ENCODE results near the gene RCOR2. TPM values are rescaled to one million over a fixed set of nuclear protein-coding genes. Genes with fewer than 3 reads are reported as not detected.

Gene RCOR2
- total and polyA plus RNA-seq, 12 donors = 0.33 to 4.5 (median 1.2) TPM; not detected in 2

DNA sequence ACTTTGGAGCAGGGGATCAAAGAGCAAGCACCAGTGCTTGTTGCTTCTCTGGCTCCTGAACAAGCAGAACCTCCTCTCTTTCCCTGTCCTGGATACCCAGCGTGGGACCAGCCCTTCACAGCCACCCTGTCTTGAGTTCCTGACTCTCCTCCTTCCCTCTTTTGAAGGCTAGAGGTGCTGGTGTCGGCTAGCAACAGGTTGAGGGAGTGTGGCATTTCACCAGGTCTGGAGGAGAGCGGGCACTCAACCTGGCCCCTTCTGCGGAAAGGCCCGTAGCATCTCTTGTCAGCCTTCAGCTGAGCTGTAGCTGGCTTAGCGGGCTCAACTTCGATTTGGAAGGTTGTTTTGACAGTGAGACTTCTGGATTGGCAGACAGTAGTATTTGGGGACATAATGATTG is 26.6 kb downstream of the RCOR2 start:
- no peaks in the 10 kb centered on the region for H3K27me3 ChIP-seq
- intact Hi-C loops (cut with DNase I) = no loop called here

DNA sequence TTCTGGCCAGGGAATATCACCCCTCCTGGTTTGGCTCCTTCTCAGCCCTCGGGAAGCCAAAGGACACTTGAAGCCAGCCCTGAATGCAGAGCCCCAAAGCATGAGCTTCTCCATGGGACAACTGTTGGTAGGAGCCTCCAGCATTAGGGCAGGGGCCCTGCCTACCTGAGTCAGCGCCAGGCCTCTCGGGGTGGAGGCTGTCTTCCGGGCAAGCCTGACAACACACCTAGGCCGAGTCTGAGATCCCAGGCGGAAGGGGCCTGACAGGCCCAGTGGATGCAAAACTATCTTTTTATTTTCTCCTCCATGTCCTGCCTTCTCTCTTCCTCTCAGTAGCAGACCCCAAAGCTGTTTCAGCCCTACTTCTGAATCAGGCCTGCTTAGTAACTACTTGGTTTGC is 27.6 kb downstream of the RCOR2 start:
- peak overlapping the region in 3 of 5 donors; percentile 75 to 84 (median 82) for H3K27ac ChIP-seq
- WGBS, 4 donors = 81 to 94% (median 86%) methylated on average over 5 to 6 of the region's 6 CpGs

More for the DNA sequence above, 26.6 kb downstream of the RCOR2 start:
- no peak overlapping the region for H3K4me3 ChIP-seq
- no peak for TF ChIP-seq POLR2A (IDR thresholded peaks at IDR 0.05)
- TF ChIP-seq, protein P1, sequence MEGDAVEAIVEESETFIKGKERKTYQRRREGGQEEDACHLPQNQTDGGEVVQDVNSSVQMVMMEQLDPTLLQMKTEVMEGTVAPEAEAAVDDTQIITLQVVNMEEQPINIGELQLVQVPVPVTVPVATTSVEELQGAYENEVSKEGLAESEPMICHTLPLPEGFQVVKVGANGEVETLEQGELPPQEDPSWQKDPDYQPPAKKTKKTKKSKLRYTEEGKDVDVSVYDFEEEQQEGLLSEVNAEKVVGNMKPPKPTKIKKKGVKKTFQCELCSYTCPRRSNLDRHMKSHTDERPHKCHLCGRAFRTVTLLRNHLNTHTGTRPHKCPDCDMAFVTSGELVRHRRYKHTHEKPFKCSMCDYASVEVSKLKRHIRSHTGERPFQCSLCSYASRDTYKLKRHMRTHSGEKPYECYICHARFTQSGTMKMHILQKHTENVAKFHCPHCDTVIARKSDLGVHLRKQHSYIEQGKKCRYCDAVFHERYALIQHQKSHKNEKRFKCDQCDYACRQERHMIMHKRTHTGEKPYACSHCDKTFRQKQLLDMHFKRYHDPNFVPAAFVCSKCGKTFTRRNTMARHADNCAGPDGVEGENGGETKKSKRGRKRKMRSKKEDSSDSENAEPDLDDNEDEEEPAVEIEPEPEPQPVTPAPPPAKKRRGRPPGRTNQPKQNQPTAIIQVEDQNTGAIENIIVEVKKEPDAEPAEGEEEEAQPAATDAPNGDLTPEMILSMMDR (IDR thresholded peaks at IDR 0.05) = no peak
- H3K36me3 ChIP-seq (replicated peaks in 1 of 2) = peaks cover 0 to 6% of the 10 kb centered on the region in 2 donors
- DNase-seq = no peak
- no peak overlapping the region for H3K27ac ChIP-seq
- peaks cover 8 to 41% of the 10 kb centered on the region in 2 donors for H3K4me1 ChIP-seq (replicated peaks in 1 of 2)
- no peaks in the 10 kb centered on the region for H3K9me3 ChIP-seq (replicated peaks in 1 of 3)
- 75 to 95% (median 85%) methylated on average over 5 to 7 of the region's 7 CpGs for WGBS, 4 donors

DNA sequence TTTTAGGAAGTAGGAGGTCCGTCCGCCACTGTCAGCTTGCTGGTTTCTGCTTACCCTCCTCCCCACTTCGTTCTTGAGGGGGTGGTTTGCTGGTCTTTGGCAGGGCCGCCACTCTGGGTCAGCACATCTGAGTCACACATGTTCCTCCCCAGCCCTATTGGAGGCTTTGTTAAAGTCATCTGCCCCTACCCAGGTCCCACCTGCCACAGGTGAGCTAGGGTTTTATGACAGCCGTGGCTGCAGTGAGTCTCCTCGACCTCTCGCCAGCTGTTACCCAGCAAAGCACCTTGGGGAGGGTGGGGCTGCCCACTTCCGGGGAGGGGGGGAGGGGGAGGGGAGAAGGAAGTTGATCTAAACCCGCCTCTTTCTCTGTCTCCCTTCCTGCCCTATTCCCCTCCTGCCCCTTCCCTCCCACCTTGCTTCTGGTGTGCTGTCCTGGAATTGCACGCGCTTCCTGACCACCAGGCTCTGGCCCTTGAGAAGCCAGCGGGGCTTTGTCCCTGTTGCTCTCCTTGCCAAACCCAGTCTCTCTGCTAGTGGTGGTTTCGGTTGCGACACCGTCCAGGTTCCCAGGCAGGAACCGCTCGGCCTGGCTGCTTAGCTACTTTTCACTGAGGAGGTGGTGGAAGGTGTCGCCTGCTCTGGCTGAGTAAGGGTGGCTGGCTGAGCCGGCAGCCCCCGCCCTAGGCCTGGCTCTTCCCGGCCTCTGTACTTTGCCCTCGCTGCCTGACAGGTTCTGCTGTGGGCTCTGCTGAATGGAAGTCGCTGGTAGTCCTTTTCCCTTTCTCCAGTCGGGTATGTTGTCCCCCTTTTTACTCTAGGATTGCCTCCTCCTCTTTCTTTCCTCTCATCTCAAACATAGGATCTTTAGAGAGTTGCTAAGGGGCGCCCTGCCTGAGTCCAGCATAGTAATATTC is 28.5 kb downstream of the RCOR2 start:
- H3K4me3 ChIP-seq = peak overlapping the region in 1 of 4 donors; percentile 38
- DNase-seq = peak; percentile 54 to 84 (median 80)
- H3K27me3 ChIP-seq = no peaks in the 10 kb centered on the region
- WGBS, 4 donors = 12 to 25% (median 18%) methylated on average over 18 to 25 of the region's 25 CpGs
- H3K36me3 ChIP-seq (replicated peaks in 1 of 2) = no peaks in the 10 kb centered on the region
- intact Hi-C loops (cut with DNase I) = no loop called here
- peaks cover 8 to 41% of the 10 kb centered on the region in 2 donors for H3K4me1 ChIP-seq (replicated peaks in 1 of 2)
- H3K9me3 ChIP-seq (replicated peaks in 1 of 3) = no peaks in the 10 kb centered on the region
- H3K27ac ChIP-seq = peak overlapping the region; percentile 64 to 84 (median 75)
- peak in 1 of 2 donors; percentile 34 for TF ChIP-seq POLR2A (IDR thresholded peaks at IDR 0.05)
- TF ChIP-seq, protein P1 (IDR thresholded peaks at IDR 0.05) = peak in 2 of 6 experiments; percentile 7 to 11

More for the DNA sequence above, 27.6 kb downstream of the RCOR2 start:
- H3K9me3 ChIP-seq (replicated peaks in 1 of 3) = no peaks in the 10 kb centered on the region
- no peaks in the 10 kb centered on the region for H3K36me3 ChIP-seq (replicated peaks in 1 of 2)
- DNase-seq = no peak
- no peak for TF ChIP-seq POLR2A (IDR thresholded peaks at IDR 0.05)
- H3K27me3 ChIP-seq = no peaks in the 10 kb centered on the region
- intact Hi-C loops (cut with DNase I) = no loop called here
- peak overlapping the region in 1 of 4 donors; percentile 38 for H3K4me3 ChIP-seq
- H3K4me1 ChIP-seq (replicated peaks in 1 of 2) = peaks cover 8 to 41% of the 10 kb centered on the region in 2 donors

DNA sequence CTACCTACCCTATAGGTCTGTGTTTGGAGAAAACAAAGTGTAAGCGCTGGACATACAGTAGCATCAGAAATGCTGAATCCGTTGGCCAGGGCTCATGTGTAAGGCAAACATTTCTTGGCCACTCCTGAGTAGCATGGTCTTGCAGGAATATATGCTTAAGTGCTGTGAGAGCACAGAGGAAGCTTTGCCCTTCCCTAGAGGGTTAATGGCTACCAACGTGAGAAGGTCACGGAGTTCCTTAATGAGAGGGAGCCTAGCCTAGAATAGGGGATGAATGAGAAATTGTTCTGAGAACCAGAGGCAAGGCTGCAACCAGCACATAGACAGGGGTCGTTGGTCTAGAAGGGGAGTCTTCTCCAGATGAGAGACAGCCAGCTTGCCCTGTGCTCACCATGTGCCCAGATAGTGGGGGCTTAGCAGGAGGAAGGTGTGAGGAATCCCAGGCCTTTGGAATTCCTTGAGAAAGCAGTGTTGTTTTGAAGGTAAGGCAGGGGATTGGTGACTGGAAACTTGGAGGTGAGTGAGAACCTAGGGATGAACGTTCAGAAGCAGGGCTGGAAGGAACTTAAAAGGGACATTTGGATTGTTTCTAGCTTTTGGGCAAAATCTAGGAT is 29.5 kb downstream of the RCOR2 start:
- no peak for DNase-seq
- Histone ChIP-seq H3K27me3 (no peaks in the 10 kb centered on the region), H3K4me1 (replicated peaks in 1 of 2) (peaks cover 8 to 41% of the 10 kb centered on the region in 2 donors), H3K36me3 (replicated peaks in 1 of 2) (no peaks in the 10 kb centered on the region), H3K9me3 (replicated peaks in 1 of 3) (no peaks in the 10 kb centered on the region), H3K27ac (peak overlapping the region in 4 of 5 donors; percentile 65 to 84 (median 78)), H3K4me3 (no peak overlapping the region)
- intact Hi-C loops (cut with DNase I) = no loop called here
- TF ChIP-seq, protein P1 (IDR thresholded peaks at IDR 0.05) = no peak
- TF ChIP-seq POLR2A (IDR thresholded peaks at IDR 0.05) = no peak
- WGBS, 4 donors = 41 to 45% (median 42%) methylated on average over 6 of the region's 6 CpGs

Data from adrenal gland (tissue), 12 donors.